HG02642 (cell line): Measurements from ENCODE around the gene HEXIM1.

Experiments used
- ATAC-seq: cut with Tn5 transposase; IDR thresholded peaks from one replicate; pipeline ENCODE4 v1.9.1; 2021; ENCODE audit warnings: mild to moderate bottlenecking; ENCODE audit not compliant: unreplicated experiment, poor library complexity

The HEXIM1 gene

DNA sequence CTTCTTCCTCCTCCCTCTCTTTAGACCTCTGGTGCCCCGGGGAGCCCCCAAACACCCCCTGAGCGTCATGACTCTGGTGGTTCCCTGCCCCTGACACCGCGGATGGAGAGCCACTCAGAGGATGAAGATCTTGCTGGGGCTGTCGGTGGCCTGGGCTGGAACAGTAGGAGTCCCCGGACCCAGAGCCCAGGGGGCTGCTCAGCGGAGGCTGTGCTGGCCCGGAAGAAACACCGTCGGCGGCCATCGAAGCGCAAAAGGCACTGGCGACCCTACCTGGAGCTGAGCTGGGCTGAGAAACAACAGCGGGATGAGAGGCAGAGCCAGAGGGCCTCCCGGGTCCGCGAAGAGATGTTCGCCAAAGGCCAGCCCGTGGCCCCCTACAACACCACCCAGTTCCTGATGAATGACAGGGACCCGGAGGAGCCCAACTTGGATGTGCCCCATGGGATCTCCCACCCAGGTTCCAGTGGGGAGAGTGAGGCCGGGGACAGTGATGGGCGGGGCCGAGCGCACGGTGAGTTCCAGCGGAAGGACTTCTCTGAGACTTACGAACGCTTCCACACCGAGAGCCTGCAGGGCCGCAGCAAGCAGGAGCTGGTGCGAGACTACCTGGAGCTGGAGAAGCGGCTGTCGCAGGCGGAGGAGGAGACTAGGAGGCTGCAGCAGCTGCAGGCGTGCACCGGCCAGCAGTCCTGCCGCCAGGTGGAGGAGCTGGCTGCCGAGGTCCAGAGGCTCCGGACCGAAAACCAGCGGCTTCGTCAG is 20.9 kb downstream of the HEXIM1 start:
- ATAC-seq, result no peak

DNA sequence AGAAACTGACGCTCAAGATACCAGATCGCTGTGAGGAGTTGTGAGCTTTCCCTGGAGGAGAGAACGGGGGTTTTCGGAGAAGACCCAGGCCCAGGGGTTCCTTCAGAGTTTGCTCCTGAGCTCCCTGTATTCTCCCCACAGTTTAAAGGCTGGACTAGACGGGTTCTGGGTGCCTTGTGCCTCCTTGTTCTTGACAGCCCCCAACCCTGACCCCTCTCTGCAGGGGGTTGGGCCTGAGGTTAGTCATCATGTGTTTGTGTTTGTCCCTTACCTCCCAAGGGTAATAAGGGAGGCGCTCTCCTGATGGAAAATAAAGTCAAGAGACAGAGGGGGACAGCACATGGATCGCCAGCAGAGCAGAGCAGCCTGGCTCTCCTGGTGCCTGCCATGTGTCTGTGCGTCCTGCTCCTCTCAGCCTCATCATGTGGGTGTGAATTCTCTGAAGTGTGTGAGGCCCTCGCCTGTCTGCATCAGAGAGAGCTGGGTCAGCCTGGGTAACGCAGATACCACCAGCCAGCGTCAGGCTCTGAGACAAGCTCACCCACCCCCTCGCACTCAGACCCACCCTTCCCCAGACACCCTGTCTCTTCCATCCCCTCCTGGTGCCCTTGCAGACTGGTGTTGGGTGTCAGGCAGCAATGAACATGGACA is 22.1 kb downstream of the HEXIM1 start:
- no peak for ATAC-seq

DNA sequence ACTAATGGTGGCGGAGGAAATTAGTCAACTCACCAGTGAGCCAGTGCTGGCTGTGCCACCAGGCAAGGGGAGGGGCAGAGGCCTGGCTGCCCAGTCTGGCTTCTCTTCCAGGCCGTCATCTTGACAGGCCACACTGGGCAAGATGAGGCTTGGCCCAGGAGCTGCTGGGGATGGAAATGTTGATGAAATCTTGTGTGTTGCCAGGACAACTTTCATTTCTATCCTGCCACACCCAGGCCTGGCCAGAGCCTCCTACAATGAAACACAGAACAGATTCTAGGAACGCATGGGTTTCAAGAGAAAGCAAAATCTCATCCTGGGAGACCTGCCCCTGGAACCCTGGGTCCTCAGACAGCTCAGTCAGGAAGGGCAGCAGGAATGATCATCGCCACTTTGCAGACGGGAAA is 22.7 kb downstream of the HEXIM1 start:
- ATAC-seq, result no peak

DNA sequence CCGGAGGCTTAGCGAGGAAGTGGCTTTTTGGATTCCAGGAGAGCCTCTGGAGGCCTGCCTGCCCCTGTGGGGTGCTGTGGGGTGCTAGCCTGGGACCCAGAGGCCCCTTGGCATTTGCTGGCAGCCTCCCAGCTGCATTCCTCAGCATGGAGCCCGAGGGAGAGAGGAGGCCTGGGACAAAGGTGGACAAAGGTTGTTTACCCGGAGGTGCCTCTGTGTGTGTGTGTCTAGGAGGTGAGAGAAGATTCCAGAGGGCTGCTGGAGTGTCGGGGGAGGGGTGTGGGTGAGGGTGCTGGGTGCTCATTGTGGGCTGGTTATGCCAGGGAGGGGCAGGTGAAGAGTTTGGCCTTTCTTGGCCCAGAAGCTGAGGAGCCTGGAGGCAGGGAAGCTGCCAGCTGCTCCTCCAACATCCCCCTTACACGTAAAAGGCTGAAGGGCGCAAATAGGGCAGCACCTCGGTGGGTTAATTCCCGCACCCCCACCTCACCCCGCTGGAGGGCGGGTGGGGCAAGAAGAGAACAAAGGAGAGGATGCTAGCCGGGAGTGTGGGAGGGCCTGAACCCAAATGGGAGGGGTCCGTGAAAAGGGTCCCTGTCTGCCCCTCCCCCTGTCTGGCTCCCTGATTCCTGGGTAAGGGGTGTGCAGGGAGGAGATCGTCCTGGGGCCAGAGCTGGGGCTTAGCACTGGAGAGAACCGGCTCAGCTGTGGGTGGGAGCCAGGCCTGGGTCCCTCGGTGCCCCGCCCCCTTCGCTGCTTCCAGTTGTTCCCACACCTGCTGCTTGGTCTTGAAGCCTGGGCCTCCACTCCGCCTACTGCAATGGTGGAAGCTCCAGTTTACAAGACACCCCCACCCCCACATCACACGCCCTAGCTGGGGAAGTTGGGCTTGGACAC is 23.3 kb downstream of the HEXIM1 start:
- ATAC-seq, result no peak

DNA sequence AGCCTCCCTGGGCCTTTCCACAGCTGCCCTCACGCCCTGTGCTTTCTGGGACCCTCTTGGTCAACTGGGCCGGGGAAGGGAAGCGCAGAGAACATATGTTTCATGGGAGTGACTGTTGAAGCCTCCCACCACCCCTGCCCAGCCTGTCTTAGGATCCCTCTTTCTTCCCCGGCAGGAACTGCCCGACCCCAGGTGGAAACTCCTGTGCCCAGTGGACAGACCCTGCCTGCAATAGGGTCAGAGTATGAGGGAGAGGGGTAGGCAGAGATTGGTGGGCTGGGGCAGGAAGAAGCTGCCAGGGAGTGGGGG is 23.9 kb downstream of the HEXIM1 start:
- ATAC-seq, result no peak

DNA sequence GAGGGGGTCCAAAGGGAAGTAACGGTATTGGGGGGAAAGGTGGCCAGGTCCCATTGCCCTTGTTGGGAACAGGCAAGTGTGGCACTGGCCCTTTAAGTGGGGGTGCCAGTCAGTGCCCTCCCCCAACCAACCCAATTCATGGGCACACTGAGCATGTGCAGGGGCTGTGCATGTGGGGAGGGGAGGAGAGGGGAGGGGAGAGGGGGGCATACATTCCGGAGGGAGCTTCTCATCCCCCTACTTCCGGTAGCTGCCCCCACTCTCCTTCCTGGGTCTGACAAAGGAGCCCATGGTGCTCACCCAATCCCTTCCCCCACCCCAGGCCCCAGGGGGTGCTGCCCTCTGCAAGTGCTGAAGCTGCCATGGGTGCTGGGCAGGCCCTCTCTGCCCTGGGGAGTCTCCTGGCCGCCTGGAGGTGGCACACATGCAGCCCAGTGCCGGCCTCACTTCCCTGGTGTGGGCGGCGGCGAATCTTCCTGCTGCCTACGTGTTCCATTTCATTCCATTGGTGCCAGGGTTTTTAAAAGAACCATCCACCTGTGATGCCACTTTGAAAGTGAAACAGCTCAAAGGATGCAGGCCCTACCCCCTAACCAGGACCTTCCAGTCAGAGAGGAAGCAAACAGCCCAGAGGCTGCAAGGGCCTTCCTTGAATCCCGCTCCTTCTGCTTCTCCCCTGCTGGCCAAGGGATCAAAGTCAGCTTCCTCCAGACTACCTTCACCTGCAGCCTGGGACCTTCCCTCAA is 24.4 kb downstream of the HEXIM1 start:
- ATAC-seq, result no peak

DNA sequence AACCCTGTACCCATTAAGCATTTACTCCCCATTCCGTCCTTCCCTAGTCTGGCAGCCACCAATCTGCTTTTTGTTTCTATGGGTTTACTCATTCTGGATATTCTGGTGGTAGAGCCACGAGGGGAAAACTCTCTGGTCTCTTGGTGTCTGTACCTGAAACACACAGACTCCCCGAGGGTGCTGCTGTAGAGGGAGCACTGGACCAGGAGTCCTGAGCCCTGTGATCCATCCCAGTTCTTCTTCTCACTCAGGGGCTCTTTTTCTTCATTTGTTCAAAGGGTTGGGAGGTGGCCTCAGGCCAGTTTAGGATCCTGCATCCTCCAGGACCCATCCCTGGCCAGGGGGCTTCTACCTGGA is 27.5 kb downstream of the HEXIM1 start:
- no peak for ATAC-seq

DNA sequence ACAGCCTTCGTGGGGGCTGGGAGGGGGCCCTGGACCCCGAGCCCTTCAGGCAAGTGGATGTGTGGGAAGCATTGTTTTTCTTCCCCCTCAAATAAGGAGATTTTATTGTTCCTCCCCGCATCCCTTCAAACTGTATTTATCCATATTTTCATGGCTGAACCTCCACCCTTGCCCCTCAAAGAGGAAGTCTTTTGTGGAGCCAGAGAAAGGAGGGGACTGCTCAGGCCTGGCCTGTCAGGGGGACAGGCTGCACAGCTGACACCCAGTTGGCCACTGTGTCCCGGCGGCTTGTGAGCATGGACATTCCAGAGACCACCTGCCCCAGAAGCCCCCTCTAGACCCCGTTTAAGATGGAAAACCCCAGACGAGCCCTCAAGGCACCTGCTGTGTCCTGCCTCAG is 29.3 kb downstream of the HEXIM1 start:
- ATAC-seq, result no peak

DNA sequence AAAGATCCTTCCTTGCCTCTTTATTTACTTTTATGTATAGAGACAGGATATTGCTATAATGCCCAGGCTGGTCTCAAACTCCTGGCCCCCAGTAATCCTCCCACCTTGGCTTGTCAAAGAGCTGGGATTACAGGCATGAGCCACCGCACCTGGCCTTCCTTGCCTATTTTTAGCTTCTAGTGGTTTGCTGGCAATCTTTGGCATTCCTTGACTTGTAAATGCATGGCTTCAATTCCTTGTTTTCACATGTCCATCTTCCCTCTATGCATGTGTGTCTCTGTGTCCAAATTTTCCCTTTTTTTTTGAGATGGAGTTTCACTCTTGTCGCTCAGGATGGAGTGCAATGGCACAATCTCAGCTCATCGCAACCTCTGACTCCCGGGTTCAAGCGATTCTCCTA is 35.9 kb downstream of the HEXIM1 start:
- no peak for ATAC-seq

DNA sequence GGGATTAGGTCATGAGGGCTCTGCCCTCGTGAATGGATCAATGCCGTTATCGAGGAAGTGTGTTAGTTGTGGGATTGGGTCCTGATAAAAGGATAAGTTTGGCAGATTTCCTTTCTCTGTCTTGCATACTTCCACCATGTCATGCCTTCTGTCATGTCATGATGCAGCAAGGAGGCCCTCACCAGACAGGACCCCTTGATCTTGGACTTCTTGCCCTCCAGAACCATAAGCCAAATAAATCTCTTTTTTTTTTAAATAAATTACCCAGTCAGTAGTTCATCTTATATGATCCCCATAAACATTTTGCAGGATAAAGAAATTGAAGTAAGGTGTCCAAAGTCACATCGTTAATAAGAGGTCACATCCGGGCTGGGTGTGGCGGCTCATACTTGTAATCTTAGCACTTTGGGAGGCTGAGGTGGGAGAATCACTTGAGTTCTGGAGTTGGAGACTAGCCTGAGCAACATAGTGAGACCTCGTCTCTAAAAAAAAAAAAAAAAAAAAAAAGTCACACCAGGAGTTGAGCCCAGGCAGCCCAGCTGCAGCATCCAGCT is 38.6 kb downstream of the HEXIM1 start:
- no peak for ATAC-seq

DNA sequence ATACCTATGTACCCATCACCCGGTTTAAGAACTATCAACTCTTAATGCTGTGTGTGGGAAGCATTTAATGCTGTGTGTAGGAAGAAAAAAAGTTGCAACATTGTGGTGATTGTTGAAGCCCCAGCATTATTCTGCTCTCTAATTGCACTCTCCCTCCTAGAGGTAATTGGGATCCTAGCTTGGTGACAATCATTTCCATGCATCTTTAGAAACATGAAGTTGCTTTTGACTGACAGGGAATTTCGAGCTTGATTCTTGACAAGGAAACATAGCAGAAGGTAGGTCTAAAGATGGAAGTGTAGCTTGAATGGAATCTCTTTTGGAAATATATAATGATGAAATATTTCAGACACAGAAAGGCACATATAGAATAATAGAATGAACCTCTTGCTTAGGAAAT is 40.7 kb downstream of the HEXIM1 start:
- no peak for ATAC-seq

DNA sequence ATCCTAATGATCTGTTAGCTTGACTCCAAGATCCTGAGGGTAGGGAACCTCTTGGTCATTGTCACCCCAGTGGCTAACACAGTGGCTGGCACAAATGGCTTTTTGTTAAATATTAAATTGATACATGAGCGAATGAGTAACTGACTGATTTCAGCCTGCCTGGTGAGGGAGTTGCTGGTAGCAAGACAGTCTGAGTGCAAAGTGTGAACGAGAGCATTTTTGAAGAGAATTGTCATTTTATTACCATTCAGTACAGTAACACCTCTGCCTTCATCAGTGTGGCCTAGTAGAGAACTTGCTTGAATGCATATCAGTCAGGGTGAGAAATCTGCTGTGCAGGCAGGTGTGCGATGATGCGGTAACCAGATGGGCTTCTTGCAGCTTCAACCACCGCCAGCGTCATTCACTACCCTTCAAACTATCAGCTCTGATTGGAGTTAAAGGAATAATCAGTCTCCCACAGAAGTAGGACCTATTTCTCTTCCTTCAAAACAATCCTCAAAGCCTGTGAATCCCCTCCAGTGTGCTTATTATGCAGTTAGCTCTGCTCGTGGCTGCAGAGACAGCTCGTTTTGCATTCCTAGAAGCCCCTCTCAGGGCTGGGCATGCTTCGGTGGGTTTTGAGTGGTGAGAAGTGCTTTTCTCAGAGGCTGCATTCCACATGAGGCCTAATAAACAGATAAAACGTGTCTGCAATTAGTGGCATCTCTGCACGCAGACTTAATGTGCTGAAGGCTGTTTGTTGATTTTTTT is 42.4 kb downstream of the HEXIM1 start:
- no peak for ATAC-seq

DNA sequence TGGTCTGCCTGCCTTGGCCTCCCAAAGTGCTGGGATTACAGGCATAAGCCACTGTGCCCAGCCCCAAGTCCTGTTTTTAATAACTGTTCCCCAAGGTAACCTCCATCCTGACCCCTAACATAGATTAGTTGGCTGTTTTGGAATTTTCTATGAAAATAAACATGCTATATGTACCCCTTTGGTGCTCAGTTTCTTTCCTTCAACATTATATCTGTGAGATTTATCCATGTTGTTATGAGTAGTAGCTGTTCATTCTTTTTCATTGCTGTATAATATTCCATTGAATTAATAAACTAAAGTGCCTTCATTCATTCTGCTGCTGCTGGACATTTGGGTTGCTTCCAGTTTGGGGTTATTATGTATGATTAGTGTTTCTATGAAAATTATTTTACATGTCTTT is 47.1 kb downstream of the HEXIM1 start:
- ATAC-seq, result no peak

DNA sequence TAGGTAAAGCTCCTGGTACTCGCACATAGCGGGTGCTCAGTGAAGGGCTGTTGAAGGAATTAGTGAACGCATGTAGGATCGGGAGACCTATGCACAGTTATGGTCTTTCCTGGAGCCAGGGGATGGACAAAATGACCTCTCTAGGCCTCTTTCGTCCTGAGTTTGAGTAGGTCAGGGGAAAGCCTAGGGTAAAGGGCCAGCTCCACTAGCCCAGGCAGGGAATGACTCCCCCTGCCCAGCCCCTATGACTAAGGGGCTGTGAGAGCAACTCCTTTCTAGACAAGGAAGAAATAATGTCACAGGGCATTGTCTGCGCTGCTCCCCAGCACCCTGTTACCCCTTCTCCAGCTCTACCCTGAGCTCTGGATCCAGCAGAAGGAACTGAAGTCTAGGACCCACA is 48.8 kb downstream of the HEXIM1 start:
- ATAC-seq, result no peak

DNA sequence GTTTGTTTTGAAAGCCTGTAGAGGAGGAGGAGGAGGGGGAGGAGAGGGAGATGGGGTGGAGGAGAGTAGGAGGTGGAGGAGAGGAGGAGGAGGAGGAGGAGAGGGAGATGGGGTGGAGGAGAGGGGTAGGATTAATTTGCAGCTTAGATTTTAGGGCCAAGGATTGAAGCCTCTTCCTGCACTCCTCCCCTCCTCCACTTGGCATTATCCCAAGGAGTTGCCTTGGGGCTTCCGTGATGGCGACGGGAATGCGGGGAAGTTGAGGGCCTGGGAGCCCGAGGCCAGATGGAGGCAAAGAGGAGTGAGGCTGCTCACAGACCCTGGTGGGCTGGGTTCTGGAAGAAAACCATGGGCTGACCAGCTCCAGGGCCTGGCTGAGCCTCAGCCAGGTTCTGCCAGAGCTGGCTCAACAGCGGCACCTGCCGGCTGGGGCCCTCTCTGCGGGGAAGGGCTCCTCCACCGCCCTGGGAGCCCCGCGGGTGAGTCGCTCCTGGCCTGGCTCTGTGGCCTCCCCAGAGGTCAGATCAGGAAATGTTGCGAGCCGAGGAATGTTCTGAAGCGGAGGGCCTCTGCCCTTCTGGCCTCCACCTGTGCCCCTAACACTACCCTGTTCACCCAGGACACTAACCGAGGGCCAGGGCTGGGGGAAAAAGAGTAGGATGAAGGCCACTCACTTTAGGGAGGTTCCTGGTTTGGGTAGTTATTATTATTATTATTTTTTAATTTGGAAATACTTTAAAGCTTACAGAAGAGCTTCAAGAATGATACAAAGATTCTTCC is 49.5 kb downstream of the HEXIM1 start:
- peak; percentile 92 for ATAC-seq

DNA sequence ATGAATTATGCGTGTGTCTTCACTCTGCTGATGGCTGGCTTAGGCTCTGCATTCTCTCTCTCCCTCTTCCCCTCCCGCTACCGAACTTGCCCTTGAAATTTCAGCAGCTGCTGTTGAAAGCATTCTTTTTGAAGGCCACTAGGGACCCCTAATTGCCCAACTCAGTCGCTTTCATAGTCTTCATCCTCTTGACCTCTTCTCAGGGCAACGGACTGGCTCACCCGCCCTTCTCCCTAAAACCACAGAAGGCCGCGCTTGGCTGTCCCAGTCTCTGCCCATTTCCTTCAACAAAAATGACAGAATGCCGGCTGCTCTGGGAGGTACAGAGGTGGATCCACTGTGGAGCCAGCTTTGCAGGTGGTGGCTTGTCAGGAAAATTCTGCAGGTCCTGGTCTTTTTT is 52.4 kb downstream of the HEXIM1 start:
- ATAC-seq, result no peak

DNA sequence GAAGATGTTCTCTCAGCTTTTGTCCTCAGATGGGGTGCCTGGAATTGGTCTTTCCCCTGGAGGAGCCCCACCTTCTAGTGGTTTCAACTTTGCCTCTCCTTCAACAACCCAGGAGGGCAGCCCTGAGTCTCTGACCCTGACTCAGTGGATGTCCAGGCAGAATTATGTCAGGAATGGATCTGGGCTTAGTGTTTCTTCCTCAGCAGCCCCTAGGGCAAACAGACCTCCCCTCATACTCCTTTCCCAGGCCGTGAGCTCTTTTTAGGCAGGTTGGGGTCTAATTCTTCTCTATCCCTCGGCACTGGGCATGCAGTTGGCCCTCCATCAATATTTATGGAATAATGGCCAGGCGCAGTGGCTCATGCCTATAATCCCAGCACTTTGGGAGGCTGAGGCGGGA is 53.2 kb downstream of the HEXIM1 start:
- no peak for ATAC-seq
